HG02852 (cell line): ENCODE results near the gene NAMPT.
"Not testable (repeated sequence)": the region's sequence is repeated elsewhere in the genome, so short reads cannot be mapped to it uniquely, and the experiment has no call there.

Experiments used
- ATAC-seq: cut with Tn5 transposase; IDR thresholded peaks from one replicate; pipeline ENCODE4 v1.9.1; 2021; ENCODE audit warnings: mild to moderate bottlenecking, moderate library complexity; ENCODE audit not compliant: unreplicated experiment

NAMPT gene

DNA sequence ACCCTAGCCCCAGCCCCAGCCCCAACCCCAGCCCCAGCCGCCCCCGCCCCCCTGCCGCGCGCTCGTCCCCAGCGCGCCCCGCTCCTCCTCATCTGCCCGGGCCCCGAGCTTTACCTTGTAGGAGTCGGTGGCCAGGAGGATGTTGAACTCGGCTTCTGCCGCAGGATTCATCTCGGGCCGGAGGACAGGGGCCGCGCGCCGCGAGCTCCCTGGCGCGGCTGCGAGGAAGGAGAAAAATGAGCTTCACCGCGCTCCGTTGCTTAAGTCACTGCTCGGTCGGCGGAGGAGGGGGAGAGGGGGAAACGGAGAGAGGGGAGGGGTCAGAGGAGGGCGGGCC, at the start of gene NAMPT:
Gene NAMPT, minus strand, starts transcription at position 270 of the 337 bp plus-strand sequence. Its CDS starts 99 bp downstream, at position 171.
- ATAC-seq, result no peak

DNA sequence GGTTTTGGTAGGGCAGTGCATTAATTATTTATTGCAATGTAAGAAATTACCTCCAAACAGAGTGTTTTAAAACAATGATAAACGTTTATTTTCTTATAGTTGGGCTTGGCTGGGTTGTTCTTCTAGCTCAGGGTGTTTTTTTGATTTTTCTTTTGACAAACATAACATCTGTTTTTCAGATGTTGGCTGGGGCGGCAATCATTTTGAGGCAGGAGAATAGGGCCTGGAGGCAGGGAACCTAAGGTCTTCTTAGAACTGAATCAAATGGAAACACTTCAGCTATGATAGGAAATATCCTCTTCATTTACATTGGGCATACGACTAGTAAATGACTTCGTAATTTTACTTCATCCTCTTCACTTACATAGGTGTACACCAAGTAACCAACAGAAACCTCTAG, 47.4 kb upstream of the NAMPT start:
- ATAC-seq, result no peak

DNA sequence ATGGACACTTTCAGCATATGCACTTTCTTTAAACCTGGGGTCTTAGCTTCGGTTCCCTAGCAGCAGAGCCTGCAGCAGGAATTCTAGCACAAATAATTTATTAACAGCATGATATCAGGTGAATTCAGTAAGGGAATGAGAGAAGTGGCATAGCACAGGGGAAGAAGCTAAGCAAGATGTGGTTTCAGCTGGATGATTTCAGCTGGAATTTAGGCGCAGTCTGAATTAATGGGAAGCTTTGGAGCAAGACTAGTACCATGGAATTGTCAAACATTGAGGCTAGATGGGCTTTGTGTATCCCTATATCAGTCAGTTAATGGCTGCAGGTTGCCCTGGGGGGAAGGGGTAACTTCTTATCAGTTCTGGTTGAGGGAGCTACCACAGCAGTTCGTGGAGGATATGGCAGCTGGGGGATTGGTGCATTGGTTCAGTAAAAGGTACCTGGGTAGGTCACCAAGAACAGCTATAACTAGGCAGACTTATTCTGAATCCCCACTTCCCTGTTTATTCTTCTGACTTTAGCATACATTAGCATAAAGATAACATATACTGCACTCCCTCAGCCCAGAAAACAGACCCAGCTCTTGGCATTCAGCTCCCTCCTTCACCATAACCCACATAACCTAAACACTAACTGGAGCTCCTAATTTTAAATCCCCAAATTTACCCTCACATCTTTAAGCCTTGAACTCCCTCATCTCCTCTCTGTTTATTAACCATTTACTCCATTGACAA, 46.8 kb upstream of the NAMPT start:
- ATAC-seq, result no peak

DNA sequence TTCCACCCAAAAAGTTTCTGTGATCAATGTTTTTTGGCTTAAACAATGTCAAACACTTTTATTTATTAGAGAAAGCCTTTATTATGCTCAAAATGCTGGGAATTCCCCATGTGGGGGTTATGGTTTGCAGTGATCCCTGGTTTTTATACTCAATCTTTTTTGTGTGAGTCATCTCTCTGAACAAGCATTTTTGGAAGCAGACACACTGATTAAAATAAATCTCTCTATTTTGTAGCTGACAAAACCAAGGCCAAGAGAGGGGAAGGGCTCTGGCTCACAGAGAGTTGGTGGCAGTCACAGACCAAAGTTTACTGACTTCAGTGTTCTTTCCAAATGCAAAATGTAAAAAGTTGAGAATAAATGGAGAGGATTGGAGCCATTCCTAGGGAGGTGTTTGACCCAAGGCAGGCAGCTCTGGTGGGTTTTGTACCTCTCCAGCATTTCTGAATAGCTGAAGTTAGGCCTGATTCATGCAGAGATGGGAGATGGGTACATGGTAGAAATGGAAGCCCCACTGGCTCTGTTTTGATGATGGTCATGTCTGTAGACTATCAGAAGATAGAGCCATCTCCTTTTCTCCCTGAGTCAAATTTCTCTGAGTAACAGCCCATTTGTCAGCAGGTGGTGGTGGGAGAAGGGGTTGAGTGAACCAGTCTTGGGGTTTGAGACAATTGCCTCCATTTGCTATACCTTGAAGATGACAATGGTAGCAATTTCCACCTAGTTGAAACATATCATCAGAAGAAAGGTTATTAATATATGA, 45.4 kb upstream of the NAMPT start:
- no peak for ATAC-seq

GRCh38 chr7:106329408-106329807, 44.6 kb upstream of the NAMPT start:
- ATAC-seq, result no peak

GRCh38 chr7:106327538-106328481, 43.0 kb upstream of the NAMPT start:
- ATAC-seq, result no peak

DNA sequence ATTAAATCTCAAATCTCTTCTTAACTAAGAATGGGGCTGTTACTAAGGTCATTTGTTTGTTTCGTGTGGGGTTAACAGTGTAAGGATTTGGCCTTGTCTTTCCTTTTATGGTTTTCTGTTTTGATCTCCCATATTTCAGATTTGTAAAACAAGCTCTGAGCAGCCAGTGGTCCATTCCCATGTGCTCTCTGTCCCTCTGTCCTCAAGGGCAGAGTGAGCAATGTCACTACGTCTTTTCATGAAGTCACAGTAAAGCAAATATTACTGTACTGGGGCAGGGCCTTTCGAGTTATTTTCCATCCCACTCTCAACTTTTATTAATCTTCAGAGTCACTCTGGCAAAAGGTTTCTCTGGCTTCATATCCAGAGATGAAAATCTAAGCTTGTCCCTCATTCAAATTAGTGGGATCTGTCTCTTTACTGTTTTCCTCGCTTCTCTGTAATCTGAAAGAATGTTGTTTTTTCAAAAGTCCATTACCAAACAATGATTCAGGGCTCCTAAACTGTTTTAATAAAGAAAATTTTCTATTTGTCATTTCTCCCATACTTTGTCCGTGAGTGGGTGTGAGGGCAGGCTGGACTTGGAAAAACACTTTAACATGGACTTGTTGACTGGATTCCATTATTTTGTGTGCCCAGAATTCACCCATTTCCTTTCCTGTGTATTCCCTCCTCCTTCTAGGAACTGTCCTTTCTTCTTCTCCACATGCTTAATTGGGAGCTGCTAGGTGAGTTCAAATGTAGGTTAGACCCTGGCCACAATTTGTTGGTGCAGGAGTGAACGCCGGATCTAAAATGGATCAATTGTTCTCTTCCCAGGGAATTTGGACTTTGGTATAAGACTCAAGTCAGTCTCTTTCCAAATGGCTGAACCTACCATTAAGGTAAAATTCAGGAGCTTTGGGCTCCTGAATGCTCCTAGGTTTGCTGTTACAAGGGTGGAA, 42.1 kb upstream of the NAMPT start:
- no peak for ATAC-seq

DNA sequence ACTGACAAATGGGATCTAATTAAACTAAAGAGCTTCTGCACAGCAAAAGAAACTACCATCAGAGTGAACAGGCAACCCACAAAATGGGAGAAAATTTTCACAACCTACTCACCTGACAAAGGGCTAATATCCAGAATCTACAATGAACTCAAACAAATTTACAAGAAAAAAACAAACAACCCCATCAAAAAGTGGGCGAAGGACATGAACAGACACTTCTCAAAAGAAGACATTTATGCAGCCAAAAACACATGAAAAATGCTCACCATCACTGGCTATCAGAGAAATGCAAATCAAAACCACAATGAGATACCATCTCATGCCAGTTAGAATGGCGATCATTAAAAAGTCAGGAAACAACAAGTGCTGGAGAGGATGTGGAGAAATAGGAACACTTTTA, 39.7 kb upstream of the NAMPT start:
- not testable (repeated sequence) for ATAC-seq

DNA sequence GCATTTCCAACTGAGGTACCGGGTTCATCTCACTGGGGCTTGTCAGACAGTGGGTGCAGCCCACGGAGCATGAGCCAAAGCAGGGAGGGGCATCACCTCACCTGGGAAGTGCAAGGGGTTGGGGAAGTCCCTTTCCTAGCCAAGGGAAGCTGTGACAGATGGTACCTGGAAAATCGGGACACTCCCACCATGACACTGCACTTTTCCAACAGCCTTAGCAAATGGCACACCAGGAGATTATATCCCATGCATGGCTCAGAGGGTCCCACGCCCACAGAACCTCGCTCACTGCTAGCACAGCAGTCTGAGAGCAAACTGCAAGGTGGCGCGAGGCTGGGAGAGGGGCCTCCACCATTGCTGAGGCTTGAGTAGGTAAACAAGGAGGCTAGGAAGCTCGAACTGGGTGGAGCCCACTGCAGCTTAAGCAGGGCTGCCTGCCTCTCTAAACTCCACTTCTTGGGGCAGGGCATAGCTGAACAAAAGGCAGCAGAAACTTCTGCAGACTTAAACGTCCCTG, 35.5 kb upstream of the NAMPT start:
- not testable (repeated sequence) for ATAC-seq

DNA sequence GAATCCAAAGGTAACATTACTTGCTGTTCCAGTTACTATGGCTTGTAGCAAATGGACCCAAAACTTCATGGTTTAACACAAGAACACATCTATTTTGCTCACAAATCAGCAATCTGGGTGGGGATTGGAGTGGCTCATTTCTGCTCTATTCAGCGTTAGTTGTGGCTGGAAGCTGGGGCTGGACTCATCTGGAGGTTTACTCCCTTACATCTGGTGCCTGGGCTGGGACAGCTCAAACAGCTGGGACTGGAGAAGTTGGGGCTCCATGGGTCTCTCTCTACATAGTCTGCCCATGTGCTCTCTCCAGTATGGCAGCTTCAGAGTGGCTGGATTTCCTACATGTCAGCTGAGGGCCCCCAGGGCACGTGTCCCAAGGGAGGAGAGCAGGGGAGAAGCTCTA, 33.7 kb upstream of the NAMPT start:
- ATAC-seq, result no peak

DNA sequence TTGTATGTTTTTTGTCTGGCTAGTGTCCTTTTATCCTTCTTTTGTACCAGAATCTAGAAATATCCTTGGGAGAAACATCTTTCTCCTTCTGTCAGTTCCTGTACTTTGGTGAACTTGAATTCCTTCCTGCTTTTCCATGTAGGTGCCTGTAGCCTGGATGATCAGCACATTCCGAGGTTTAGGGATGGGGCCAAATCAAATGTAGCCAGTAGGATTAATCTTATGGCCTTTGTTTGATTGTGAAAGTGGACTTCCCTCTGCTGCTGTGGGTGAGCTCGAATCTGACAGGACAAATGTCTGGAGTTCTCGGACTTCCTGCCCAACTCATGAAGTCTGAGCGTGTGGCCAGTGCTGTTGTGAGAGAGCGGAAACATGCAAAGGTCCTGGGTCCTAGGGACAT, 33.2 kb upstream of the NAMPT start:
- no peak for ATAC-seq

DNA sequence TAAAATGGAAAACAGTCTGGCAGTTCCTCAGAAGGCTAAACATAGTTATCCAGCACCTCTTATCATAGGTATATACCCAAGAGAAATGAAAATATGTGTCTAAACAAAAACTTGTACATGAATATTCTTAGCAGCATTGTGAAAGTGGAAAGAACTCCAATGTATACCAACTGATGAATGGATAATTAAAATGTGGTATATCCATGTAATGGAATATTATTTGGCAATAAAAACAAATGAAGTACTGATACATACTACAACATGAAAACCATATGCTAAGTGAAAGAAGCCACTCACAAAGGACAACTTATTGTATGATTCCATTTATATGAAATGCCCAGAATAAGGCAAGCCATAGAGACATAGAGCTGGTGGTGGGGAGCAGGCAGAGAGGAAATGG, 32.2 kb upstream of the NAMPT start:
- no peak for ATAC-seq

GRCh38 chr7:106314875-106315274, 30.1 kb upstream of the NAMPT start:
- ATAC-seq, result no peak

DNA sequence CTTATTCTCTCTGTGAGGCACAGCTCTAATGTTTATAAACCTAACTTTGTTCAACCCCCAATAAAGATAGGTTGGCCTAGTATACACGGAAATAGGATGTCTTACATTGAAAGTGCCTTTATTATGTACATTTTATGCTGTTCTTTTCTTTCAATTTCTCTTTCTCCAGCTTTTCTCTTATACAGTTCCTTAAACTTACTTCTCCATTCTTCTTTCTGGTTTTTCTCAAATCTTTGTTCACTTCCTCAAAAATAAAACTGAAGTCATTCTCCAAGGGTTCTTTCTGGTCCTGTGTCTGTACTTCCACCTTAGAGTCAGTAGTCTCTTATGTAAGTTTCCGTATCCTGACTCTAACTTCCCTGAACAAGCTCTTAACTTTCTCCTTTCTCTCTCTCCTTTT, 29.2 kb upstream of the NAMPT start:
- no peak for ATAC-seq

DNA sequence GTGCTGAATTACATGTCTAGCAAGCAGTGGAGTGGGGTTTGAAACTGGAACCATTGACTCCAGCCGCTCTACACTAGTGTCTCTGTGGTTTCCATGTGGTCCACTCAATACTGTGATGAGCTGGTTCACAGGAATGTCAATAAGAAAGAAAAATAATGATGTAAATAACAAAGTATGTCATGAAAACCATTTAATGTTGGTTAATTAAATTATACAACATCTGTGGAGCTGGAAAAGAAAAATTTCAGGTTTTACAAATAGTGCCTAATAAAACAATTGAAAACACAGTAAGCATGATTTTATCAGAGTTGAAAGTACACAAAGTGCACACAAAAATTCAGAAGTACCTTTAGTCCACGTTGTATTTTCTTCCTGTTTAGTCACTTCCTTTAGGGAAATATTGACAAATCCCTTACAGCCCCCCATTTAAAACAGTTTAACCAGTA, 28.7 kb upstream of the NAMPT start:
- ATAC-seq, result no peak

GRCh38 chr7:106312906-106313305, 28.1 kb upstream of the NAMPT start:
- ATAC-seq, result no peak

DNA sequence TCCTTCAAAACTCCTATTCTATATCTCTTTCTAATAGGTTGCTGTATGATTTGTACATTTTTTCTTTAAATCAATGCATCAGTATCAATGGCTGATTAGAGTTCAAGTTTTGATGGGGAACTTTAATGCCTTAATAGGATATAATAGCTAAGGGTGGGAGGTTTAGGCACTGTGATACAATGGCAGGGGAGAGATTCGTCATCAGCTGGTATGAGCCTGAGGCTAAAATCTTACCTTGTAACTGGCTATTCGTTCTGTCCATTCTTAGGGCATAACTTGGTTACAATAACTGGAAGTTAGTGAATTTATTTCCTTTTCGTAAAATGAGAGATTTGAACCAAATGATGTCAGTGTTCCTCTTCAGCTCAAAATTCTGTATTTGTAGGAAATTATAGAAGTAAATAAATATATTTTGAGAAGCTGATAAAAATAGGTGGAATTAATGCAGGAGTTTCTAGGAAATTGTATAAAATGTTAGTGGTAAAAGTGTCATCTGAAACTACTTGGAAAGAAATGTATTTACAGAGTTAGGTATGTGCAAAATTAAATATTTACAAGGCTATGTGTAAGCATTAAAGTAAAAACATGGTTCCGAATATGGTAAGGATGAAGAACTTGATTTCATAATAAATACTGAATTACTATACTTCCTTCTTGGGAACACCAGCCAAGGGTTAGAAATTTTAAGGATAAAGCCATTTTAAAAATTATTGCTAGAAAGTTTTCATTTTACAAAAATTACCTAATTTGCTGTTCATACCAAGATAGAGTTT, 27.5 kb upstream of the NAMPT start:
- no peak for ATAC-seq

- ATAC-seq, result no peak
These were observed 24.6 kb upstream of the NAMPT start for GRCh38 chr7:106309362-106309761.

DNA sequence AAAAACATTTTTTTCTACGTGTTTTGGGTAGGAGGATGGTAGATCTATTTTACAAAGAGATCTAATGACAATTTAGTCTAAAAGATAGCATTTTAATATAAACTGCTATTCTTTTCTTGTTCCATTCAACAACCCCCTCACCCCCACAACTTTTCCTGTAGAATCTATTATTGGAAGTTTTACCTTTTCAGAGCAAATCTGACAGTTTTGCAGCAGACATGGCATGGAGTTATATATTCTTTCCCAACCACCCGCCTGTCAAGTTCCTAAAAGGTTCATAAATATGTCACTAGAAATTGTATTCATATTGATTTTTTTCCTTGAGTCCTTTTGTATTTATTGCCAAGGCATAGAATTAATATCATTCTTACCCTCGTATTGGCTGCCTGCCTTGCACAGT, 21.5 kb upstream of the NAMPT start:
- ATAC-seq, result no peak
